GM12878 (cell line): Measurements from ENCODE around the gene PTPRM. TPM values are rescaled to one million over a fixed set of nuclear protein-coding genes. Genes with fewer than 3 reads are reported as not detected.
A peak's percentile ranks its signal among the peaks of the same experiment; 100 is the strongest.

Source experiments
- ATAC-seq: fragments of 200-7000 bp; cut with Tn5 transposase; 3 replicates; pipeline ENCODE4 v1.9.1; 2020; ENCODE audit warnings: mild to moderate bottlenecking, moderate library complexity
- BruUV-seq: library from RNA; stranded (reverse); fragments of 400-500 nt; replicated peaks from 2 replicates; lab custom pipeline; 2021; lab: Mats Ljungman, UMichigan
- CTCF ChIA-PET: fragments of 300-600 bp; sonication (Branson Sonifier 250); formaldehyde crosslinking; extraction: SDS; loops from one replicate; lab custom pipeline; 2021; ENCODE audit warnings: inconsistent platforms; lab: Yijun Ruan, JAX
- POLR2A ChIA-PET: fragments of 350-600 bp; formaldehyde crosslinking; extraction: SDS; loops from one replicate; lab custom pipeline; 2021; ENCODE audit warnings: inconsistent platforms; lab: Charles Lee
- RAD21 ChIA-PET: fragments of 300-600 bp; sonication (Branson Sonifier 250); formaldehyde crosslinking; loops from one replicate; lab custom pipeline; 2023; ENCODE audit warnings: antibody characterized with exemption; ENCODE audit not compliant: unreplicated experiment; lab: Charles Lee
- SMC1A ChIA-PET: fragments of 300-600 bp; sonication (Branson Sonifier 250); formaldehyde crosslinking; loops from one replicate; lab custom pipeline; 2023; ENCODE audit not compliant: unreplicated experiment, uncharacterized antibody; lab: Charles Lee
- DNase-seq: peaks from one replicate; pipeline ENCODE4 v3.0.0-alpha.2; 2011; ENCODE audit warnings: low read depth, low spot score
- FAIRE-seq: peaks from 3 replicates; lab custom pipeline; 2011; peaks lifted over from hg19 to GRCh38; lab: Jason Lieb, UNC
- H2AFZ ChIP-seq: 2 replicates; pipeline ENCODE4 v1.6.0; 2011; ENCODE audit warnings: low read depth, low read length, control low read depth; ENCODE audit not compliant: control insufficient read depth
- H3K27ac ChIP-seq: 2 replicates; pipeline ENCODE4 v1.5.1; 2011; ENCODE audit warnings: control low read depth; ENCODE audit not compliant: control insufficient read depth, insufficient read depth
- H3K27me3 ChIP-seq, 2 experiments: replicated peaks in 1 of 2; 2 replicates each; pipeline versions ENCODE4 v1.6.0 to v1.6.1; 2011; ENCODE audit warnings: low read length in 1 of 2; ENCODE audit not compliant: control insufficient read depth in 2 of 2, insufficient read depth in 2 of 2
- H3K36me3 ChIP-seq, 2 experiments: 2 replicates each; pipeline ENCODE4 v1.5.1; 2011; ENCODE audit warnings: low read length in 1 of 2; ENCODE audit not compliant: control insufficient read depth in 2 of 2, insufficient read depth in 2 of 2
- H3K4me1 ChIP-seq: 2 replicates; pipeline ENCODE4 v1.6.1; 2011; ENCODE audit warnings: mild to moderate bottlenecking, low read length, moderate library complexity, mixed read lengths; ENCODE audit not compliant: control insufficient read depth, insufficient read depth
- H3K4me2 ChIP-seq: 2 replicates; pipeline ENCODE4 v1.6.0; 2011; ENCODE audit warnings: control low read depth; ENCODE audit not compliant: control insufficient read depth, insufficient read depth
- H3K4me3 ChIP-seq: fragments of 200-600 bp; sonication (generic); 2 replicates; pipeline ENCODE4 v1.5.1; 2016
- H3K79me2 ChIP-seq: 2 replicates; pipeline ENCODE4 v1.6.0; 2011; ENCODE audit warnings: low read length; ENCODE audit not compliant: control insufficient read depth, insufficient read depth
- H3K9ac ChIP-seq: 2 replicates; pipeline ENCODE4 v1.8.0; 2011; ENCODE audit warnings: low read length, control low read depth, mixed read lengths; ENCODE audit not compliant: control insufficient read depth, insufficient read depth
- H3K9me3 ChIP-seq: replicated peaks from 3 replicates; pipeline ENCODE4 v1.5.1; 2011; ENCODE audit warnings: mild to moderate bottlenecking, low read length; ENCODE audit not compliant: control insufficient read depth, insufficient read depth
- H4K20me1 ChIP-seq: 2 replicates; pipeline ENCODE4 v1.6.0; 2011; ENCODE audit not compliant: control insufficient read depth, insufficient read depth
- BCL11A ChIP-seq: IDR thresholded peaks from 2 replicates; pipeline ENCODE4 v1.6.1; 2011; ENCODE audit warnings: low read depth, low read length
- CBFB ChIP-seq: IDR thresholded peaks from 2 replicates; pipeline ENCODE4 v1.6.1; 2016; ENCODE audit warnings: antibody characterized with exemption, low read depth
- CBX5 ChIP-seq: sonication (generic); IDR thresholded peaks from 2 replicates; pipeline ENCODE4 v1.6.1; 2016; ENCODE audit warnings: low read depth, moderate library complexity, mild to moderate bottlenecking, inconsistent platforms
- CREM ChIP-seq: IDR thresholded peaks from 2 replicates; pipeline ENCODE4 v1.6.1; 2014; ENCODE audit warnings: antibody characterized with exemption, low read depth
- ESRRA ChIP-seq: IDR thresholded peaks from 2 replicates; pipeline ENCODE4 v1.6.1; 2012; ENCODE audit warnings: mild to moderate bottlenecking, low read length, improper control_type of control experiment
- KAT2A ChIP-seq: conservative IDR thresholded peaks from 2 replicates; pipeline ENCODE4 v1.6.1; 2011; ENCODE audit warnings: low read depth, low read length; ENCODE audit not compliant: control insufficient read depth
- MTA3 ChIP-seq: IDR thresholded peaks from 2 replicates; pipeline ENCODE4 v1.6.1; 2012; ENCODE audit warnings: low read length, inconsistent platforms, borderline replicate concordance
- NFIC ChIP-seq: IDR thresholded peaks from 2 replicates; pipeline ENCODE4 v1.6.1; 2012; ENCODE audit warnings: low read depth, mild to moderate bottlenecking, inconsistent platforms, low read length, moderate library complexity
- NFYA ChIP-seq: IDR thresholded peaks from 2 replicates; pipeline ENCODE4 v1.6.1; 2011; ENCODE audit warnings: low read depth, mild to moderate bottlenecking, low read length, improper control_type of control experiment, borderline replicate concordance
- SMAD5 ChIP-seq: IDR thresholded peaks from 2 replicates; pipeline ENCODE4 v1.6.1; 2016; ENCODE audit warnings: antibody characterized with exemption, low read depth
- SPI1 ChIP-seq: IDR thresholded peaks from 2 replicates; pipeline ENCODE4 v1.6.1; 2011; ENCODE audit warnings: low read depth, mild to moderate bottlenecking, low read length, moderate library complexity, borderline replicate concordance; ENCODE audit not compliant: insufficient read depth
- SUPT20H ChIP-seq: IDR thresholded peaks from 2 replicates; pipeline ENCODE4 v1.6.1; 2011; ENCODE audit warnings: low read depth, mild to moderate bottlenecking, low read length, moderate library complexity, borderline replicate concordance; ENCODE audit not compliant: control insufficient read depth
- TCF12 ChIP-seq: IDR thresholded peaks from 2 replicates; pipeline ENCODE4 v1.6.1; 2011; ENCODE audit warnings: low read depth, mild to moderate bottlenecking, low read length
- ZNF622 ChIP-seq: fragments of 450-650 bp; IDR thresholded peaks from 2 replicates; pipeline ENCODE4 v1.6.1; 2017; ENCODE audit warnings: mild to moderate bottlenecking, inconsistent platforms
- ZSCAN29 ChIP-seq: fragments of 450-650 bp; IDR thresholded peaks from 2 replicates; pipeline ENCODE4 v1.6.1; 2017; ENCODE audit warnings: mild to moderate bottlenecking, moderate library complexity
- WGBS: methylation state at CpG from one replicate; pipeline ENCODE4 v1.1.6; 2016; ENCODE audit warnings: low lambda C conversion rate; ENCODE audit not compliant: insufficient replicate concordance, insufficient coverage; ENCODE audit errors: missing lambda C conversion rate; 5-methylcytosine and 5-hydroxymethylcytosine counted together
- in situ Hi-C: fragments of 300-500 bp; cut with MboI; formaldehyde crosslinking; loops from 9 replicates; pipeline ENCODE4 v1.14.3; 2018; ENCODE audit warnings: mixed read lengths
- intact Hi-C: fragments of 100-400 bp; cut with micrococcal nuclease; formaldehyde crosslinking; loops from one replicate; pipeline ENCODE4 v1.14.2; 2022; ENCODE audit not compliant: unreplicated experiment
- polyA plus RNA-seq, 11 experiments: library from polyadenylated mRNA; depleted of rRNA in 4 of 11; unstranded in 6 of 11; stranded (reverse) in 5 of 11; fragments of >200 nt; fragmentation: Nextera tagmentation in 4 of 11; fragmentation: Illumina TruSeq in 1 of 11; extraction: Ambion mirVana in 4 of 11; extraction: Trizol in 1 of 11; gene quantifications; 1 replicate in 1 of 11; 2 replicates in 10 of 11; pipeline versions ENCODE4 v1.2.1 to v1.2.3, GENCODE V29; 2011 to 2016; ENCODE audit warnings: inconsistent platforms in 2 of 11, missing spikeins in 2 of 11, low read depth in 1 of 11
- total RNA-seq, 4 experiments: library from RNA; depleted of rRNA in 3 of 4; stranded (reverse); fragments of >200 nt in 3 of 4; fragmentation: Illumina TruSeq in 1 of 4; extraction: Trizol in 1 of 4; gene quantifications; 2 replicates each; pipeline versions ENCODE4 v1.2.1 to v1.2.3, GENCODE V29; 2013 to 2021
- TF ChIP-seq, protein P1 (sequence below): IDR thresholded peaks from 2 replicates; pipeline ENCODE4 v1.6.1; 2012; ENCODE audit warnings: low read depth, low read length, improper control_type of control experiment
- TF ChIP-seq, protein P2 (sequence below): IDR thresholded peaks from 2 replicates; pipeline ENCODE4 v1.6.1; 2012; ENCODE audit warnings: low read depth, low read length, improper control_type of control experiment
- TF ChIP-seq, protein P3 (sequence below): fragments of 450-650 bp; IDR thresholded peaks from 2 replicates; pipeline ENCODE4 v1.6.1; 2016; ENCODE audit warnings: mild to moderate bottlenecking, moderate library complexity, borderline replicate concordance

Gene PTPRM
- total and polyA plus RNA-seq, 10 of the 15 experiments (the other 5 are each of a cell fraction or from before 2014, with no cell fraction given): 0.07 to 22.6 (median 0.60) TPM

DNA sequence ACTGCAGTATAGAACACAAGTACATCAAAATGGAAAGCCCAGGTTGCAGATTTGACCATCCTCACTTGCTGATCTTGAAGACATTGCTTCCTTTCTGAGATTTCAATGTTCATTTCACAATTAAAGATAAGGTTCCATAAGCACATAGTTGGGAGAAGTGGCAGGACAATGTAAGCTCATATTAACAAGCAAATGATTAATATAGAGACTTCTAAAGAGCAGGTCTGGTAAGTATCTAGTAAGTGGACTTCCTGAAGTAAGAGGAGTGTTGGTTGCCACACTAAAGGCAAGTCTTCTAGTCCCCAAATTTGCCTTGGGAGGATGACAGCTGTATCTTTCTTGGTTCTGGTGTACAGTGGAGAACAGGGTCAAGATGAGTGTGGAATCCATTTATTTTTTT is 1.4 kb upstream of the PTPRM start (continued):
- TF ChIP-seq SPI1: no peak
- TF ChIP-seq, protein P1, sequence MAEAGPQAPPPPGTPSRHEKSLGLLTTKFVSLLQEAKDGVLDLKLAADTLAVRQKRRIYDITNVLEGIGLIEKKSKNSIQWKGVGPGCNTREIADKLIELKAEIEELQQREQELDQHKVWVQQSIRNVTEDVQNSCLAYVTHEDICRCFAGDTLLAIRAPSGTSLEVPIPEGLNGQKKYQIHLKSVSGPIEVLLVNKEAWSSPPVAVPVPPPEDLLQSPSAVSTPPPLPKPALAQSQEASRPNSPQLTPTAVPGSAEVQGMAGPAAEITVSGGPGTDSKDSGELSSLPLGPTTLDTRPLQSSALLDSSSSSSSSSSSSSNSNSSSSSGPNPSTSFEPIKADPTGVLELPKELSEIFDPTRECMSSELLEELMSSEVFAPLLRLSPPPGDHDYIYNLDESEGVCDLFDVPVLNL: no peak
- TF ChIP-seq NFYA: no peak
- TF ChIP-seq, protein P2, sequence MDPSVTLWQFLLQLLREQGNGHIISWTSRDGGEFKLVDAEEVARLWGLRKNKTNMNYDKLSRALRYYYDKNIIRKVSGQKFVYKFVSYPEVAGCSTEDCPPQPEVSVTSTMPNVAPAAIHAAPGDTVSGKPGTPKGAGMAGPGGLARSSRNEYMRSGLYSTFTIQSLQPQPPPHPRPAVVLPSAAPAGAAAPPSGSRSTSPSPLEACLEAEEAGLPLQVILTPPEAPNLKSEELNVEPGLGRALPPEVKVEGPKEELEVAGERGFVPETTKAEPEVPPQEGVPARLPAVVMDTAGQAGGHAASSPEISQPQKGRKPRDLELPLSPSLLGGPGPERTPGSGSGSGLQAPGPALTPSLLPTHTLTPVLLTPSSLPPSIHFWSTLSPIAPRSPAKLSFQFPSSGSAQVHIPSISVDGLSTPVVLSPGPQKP: no peak

DNA sequence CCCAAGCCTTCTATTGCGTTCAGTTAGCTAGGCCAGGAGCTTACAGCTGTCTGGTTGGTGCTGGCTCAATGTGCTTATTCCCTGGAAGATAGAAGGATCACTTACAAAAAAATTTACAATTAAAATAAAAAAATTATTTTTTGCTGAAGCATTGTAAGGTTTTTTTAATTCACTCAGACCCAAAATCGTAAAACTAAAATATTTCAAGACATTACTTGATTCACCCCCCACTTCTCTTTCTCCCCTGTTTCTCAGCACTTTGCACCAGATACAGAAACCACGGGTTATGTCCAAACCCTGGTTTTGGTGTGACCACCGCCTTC is 911 bp upstream of the PTPRM start:
- intact Hi-C loops: loop anchor here (2.0 kb wide), 1 partner anchor 345 kb away; no protein-coding TSS in a partner anchor
- Histone ChIP-seq H4K20me1 (no peaks in the 10 kb centered on the region), H3K27ac (no peak overlapping the region), H3K9ac (no peak overlapping the region), H2AFZ (peak overlapping the region; percentile 17; the same call in 1 of the 2 replicates), H3K27me3 (peaks cover 0 to 12% of the 10 kb centered on the region in 2 experiments; a peak in 3 of 4 replicates), H3K4me3 (no peak overlapping the region), H3K4me1 (no peaks in the 10 kb centered on the region), H3K4me2 (no peak overlapping the region), H3K79me2 (no peaks in the 10 kb centered on the region), H3K9me3 (no peaks in the 10 kb centered on the region; the same call in 2 of the 3 replicates), H3K36me3 (no peaks in the 10 kb centered on the region)
- no peak for DNase-seq
- SMC1A ChIA-PET: no interaction called here
- no TSS peak for BruUV-seq
- 39% methylated on average over 4 of the region's 4 CpGs for WGBS
- ATAC-seq: no peak
- TF ChIP-seq CREM: no peak
- TF ChIP-seq CBX5: no peak
- TF ChIP-seq KAT2A: no peak
- no peak for TF ChIP-seq ZNF622
- no peak for TF ChIP-seq NFIC
- TF ChIP-seq MTA3: no peak
- TF ChIP-seq CBFB: no peak
- TF ChIP-seq SUPT20H: no peak
- no peak for TF ChIP-seq BCL11A
- TF ChIP-seq ESRRA: no peak
- TF ChIP-seq TCF12: no peak
- TF ChIP-seq SMAD5: no peak
- TF ChIP-seq ZSCAN29: no peak
- TF ChIP-seq, protein P3, sequence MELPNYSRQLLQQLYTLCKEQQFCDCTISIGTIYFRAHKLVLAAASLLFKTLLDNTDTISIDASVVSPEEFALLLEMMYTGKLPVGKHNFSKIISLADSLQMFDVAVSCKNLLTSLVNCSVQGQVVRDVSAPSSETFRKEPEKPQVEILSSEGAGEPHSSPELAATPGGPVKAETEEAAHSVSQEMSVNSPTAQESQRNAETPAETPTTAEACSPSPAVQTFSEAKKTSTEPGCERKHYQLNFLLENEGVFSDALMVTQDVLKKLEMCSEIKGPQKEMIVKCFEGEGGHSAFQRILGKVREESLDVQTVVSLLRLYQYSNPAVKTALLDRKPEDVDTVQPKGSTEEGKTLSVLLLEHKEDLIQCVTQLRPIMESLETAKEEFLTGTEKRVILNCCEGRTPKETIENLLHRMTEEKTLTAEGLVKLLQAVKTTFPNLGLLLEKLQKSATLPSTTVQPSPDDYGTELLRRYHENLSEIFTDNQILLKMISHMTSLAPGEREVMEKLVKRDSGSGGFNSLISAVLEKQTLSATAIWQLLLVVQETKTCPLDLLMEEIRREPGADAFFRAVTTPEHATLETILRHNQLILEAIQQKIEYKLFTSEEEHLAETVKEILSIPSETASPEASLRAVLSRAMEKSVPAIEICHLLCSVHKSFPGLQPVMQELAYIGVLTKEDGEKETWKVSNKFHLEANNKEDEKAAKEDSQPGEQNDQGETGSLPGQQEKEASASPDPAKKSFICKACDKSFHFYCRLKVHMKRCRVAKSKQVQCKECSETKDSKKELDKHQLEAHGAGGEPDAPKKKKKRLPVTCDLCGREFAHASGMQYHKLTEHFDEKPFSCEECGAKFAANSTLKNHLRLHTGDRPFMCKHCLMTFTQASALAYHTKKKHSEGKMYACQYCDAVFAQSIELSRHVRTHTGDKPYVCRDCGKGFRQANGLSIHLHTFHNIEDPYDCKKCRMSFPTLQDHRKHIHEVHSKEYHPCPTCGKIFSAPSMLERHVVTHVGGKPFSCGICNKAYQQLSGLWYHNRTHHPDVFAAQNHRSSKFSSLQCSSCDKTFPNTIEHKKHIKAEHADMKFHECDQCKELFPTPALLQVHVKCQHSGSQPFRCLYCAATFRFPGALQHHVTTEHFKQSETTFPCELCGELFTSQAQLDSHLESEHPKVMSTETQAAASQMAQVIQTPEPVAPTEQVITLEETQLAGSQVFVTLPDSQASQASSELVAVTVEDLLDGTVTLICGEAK: no peak
- POLR2A ChIA-PET: no interaction called here
- FAIRE-seq: no peak
- CTCF ChIA-PET: interaction anchor here (1.1 kb wide), 1 partner anchor 95 kb away, joined by 3 read pairs; no protein-coding TSS in a partner anchor
- RAD21 ChIA-PET: no interaction called here
- in situ Hi-C loops: no loop called here
